ENCODE data around the gene TTBK2. TPM values are rescaled to one million over a fixed set of nuclear protein-coding genes. Genes with fewer than 3 reads are reported as not detected.

TTBK2 gene
- total RNA-seq, 1 donor from 2014 or later = 8.8 TPM

DNA sequence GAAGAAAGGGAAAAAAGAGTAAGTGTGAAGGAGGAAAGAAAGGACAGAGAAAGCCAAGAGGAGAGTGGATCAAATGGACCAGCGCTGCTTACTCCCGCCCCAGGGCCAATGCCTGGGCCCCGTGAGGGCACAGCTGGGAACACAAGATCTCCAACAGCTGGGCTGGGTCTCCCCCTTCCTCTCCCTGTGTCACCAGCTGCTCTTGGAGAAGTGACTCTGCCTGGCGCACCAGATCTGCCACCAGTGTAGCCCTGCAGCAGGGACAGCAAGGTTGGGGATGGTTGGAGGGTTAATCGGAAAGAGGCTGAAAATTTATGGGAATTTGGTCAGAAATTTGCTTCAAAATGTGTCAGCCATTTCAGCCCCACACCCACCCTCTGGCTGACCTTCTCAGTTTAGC lies 192.0 kb downstream of the TTBK2 start:
- no peak for TF ChIP-seq POLR2A (IDR thresholded peaks at IDR 0.05)
- no peak for TF ChIP-seq POLR2AphosphoS5 (IDR thresholded peaks at IDR 0.05; ENCODE audit: insufficient read depth in 1 of 2, low read depth in 1 of 2)
- TF ChIP-seq, protein P1, sequence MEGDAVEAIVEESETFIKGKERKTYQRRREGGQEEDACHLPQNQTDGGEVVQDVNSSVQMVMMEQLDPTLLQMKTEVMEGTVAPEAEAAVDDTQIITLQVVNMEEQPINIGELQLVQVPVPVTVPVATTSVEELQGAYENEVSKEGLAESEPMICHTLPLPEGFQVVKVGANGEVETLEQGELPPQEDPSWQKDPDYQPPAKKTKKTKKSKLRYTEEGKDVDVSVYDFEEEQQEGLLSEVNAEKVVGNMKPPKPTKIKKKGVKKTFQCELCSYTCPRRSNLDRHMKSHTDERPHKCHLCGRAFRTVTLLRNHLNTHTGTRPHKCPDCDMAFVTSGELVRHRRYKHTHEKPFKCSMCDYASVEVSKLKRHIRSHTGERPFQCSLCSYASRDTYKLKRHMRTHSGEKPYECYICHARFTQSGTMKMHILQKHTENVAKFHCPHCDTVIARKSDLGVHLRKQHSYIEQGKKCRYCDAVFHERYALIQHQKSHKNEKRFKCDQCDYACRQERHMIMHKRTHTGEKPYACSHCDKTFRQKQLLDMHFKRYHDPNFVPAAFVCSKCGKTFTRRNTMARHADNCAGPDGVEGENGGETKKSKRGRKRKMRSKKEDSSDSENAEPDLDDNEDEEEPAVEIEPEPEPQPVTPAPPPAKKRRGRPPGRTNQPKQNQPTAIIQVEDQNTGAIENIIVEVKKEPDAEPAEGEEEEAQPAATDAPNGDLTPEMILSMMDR (IDR thresholded peaks at IDR 0.05) = no peak
- Histone ChIP-seq H3K27ac (no peak overlapping the region), H3K9me3 (no peaks in the 10 kb centered on the region), H3K4me1 (no peaks in the 10 kb centered on the region), H3K36me3 (peaks cover 0 to 87% of the 10 kb centered on the region in 2 donors), H3K4me3 (no peak overlapping the region), H3K27me3 (no peaks in the 10 kb centered on the region)
- intact Hi-C loops (cut with DNase I) = no loop called here
- no peak for DNase-seq (ENCODE audit: extremely low spot score in 2 of 2)

DNA sequence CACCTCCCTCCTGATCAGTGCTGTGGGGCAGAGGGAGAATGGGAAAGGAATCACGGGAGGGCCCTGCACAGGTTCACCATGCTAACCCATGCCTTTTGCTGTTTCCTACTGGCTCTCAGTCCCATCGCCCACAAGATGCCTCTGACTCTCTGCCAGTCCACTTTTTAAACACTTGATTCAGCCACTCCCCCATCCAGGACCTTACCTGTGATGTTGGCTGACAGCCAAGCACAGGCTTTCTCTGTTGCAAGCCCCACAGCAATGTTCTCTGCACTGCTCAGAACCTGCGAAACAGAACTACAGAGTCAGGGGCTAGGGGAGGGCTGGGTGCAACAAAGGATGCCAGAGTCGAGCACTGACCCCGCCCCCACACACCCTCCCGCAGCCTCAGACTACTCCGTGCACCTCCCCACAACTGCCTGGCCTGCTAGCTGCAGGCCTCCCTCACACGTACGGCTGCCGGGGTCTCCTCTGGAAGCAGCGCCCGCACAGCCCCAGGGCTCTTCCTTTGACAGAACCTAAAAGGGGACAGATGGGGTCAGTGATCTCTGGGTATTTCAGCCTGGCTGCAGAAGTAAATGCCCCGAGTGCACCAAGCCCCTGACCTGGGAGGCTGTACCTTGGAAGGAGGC lies 192.7 kb downstream of the TTBK2 start:
- TF ChIP-seq POLR2A (IDR thresholded peaks at IDR 0.05) (no peak), POLR2AphosphoS5 (IDR thresholded peaks at IDR 0.05; ENCODE audit: insufficient read depth in 1 of 2, low read depth in 1 of 2) (no peak)
- TF ChIP-seq, protein P1 (IDR thresholded peaks at IDR 0.05) = no peak

DNA sequence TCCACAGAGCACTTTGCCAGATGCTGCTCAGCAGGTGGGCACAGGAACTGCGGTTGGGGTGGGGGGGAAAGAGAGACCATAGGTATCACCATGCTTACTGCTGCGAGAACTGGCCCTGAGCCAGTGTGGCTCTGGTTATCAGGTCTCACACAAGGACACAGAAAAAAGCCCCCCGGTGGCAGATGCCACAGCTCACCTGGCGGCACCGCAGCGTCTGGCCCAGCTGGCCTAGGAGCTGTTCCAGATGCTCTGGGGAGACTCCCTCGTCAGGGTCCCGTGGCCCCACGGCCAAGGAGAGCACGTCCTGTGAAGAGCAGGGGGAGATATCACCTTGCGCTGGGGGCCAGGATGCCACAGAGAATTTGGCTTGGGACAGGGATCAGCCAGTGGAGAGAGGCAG lies 194.5 kb downstream of the TTBK2 start:
- no peak overlapping the region for H3K4me3 ChIP-seq
- no peak overlapping the region for H3K27ac ChIP-seq
- H3K27me3 ChIP-seq = no peaks in the 10 kb centered on the region
- intact Hi-C loops (cut with DNase I) = no loop called here
- DNase-seq (ENCODE audit: extremely low spot score in 2 of 2) = no peak
- TF ChIP-seq POLR2AphosphoS5 (IDR thresholded peaks at IDR 0.05; ENCODE audit: insufficient read depth in 1 of 2, low read depth in 1 of 2) (no peak), POLR2A (IDR thresholded peaks at IDR 0.05) (no peak)
- TF ChIP-seq, protein P1 (IDR thresholded peaks at IDR 0.05) = no peak
- no peaks in the 10 kb centered on the region for H3K9me3 ChIP-seq
- no peaks in the 10 kb centered on the region for H3K4me1 ChIP-seq
- H3K36me3 ChIP-seq = peaks cover 0 to 71% of the 10 kb centered on the region in 2 donors

More for the DNA sequence above, 192.7 kb downstream of the TTBK2 start:
- Histone ChIP-seq H3K27me3 (no peaks in the 10 kb centered on the region), H3K9me3 (no peaks in the 10 kb centered on the region), H3K4me1 (no peaks in the 10 kb centered on the region), H3K4me3 (no peak overlapping the region), H3K36me3 (peaks cover 0 to 87% of the 10 kb centered on the region in 2 donors), H3K27ac (no peak overlapping the region)
- no peak for DNase-seq (ENCODE audit: extremely low spot score in 2 of 2)
- intact Hi-C loops (cut with DNase I) = no loop called here

DNA sequence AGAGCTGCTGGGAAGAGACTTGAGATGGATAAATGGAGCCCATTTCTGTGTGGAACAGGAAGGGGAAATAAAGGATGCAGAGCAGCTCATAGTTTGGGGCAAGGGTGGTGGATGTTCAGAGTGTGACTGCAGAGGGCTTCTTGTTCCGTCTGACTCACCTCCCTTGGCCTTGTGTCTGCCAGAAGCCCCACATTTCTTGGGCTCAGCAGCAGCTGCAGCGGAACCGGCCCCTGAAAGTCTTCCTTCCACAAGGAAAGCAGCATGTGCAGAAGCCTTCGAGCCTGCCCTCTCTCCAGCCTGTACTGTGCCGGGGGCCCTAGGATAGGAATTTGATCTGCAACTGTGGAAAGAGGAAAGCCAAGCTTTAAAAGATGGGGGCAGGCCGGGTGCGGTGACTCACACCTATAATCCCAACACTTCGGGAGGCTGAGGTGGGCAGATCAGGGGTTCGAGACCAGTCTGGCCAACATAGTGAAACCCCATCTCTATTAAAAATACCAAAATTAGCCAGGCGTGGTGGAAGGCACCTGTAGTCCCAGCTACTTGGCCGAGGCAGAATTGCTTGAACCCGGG lies 195.2 kb downstream of the TTBK2 start:
- Histone ChIP-seq H3K4me1 (no peaks in the 10 kb centered on the region), H3K27me3 (no peaks in the 10 kb centered on the region), H3K27ac (no peak overlapping the region), H3K36me3 (peaks cover 0 to 71% of the 10 kb centered on the region in 2 donors), H3K9me3 (no peaks in the 10 kb centered on the region), H3K4me3 (no peak overlapping the region)
- intact Hi-C loops (cut with DNase I) = no loop called here
- DNase-seq (ENCODE audit: extremely low spot score in 2 of 2) = no peak
- TF ChIP-seq, protein P1 (IDR thresholded peaks at IDR 0.05) = no peak
- TF ChIP-seq POLR2A (IDR thresholded peaks at IDR 0.05) = no peak
- TF ChIP-seq POLR2AphosphoS5 (IDR thresholded peaks at IDR 0.05; ENCODE audit: insufficient read depth in 1 of 2, low read depth in 1 of 2) = no peak

DNA sequence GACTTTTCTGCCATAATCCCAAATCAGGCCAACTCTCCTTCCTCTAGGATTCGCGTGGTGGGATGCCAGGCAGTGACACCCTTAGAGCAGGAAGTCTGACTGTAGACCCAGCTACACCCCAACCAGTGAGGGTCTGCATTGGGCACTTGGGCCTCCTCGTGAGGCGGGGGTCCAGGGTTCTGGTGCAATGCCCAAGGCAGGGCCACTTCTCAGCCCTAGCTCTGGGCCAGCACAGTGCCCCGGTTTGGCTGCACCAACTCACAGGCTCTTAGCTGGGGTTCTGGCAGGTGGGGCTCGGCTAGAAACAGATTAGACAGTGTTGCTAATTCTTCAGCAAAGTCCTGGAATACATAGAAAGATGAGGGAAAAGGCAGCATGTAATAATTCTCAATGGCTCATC lies 196.3 kb downstream of the TTBK2 start:
- no peaks in the 10 kb centered on the region for H3K27me3 ChIP-seq

More for the DNA sequence above, 196.3 kb downstream of the TTBK2 start:
- no peak overlapping the region for H3K27ac ChIP-seq
- intact Hi-C loops (cut with DNase I) = no loop called here
- DNase-seq (ENCODE audit: extremely low spot score in 2 of 2) = no peak
- no peaks in the 10 kb centered on the region for H3K4me1 ChIP-seq
- TF ChIP-seq POLR2AphosphoS5 (IDR thresholded peaks at IDR 0.05; ENCODE audit: insufficient read depth in 1 of 2, low read depth in 1 of 2) (no peak), POLR2A (IDR thresholded peaks at IDR 0.05) (no peak)
- TF ChIP-seq, protein P1 (IDR thresholded peaks at IDR 0.05) = no peak
- H3K36me3 ChIP-seq = peaks cover 0 to 71% of the 10 kb centered on the region in 2 donors
- H3K4me3 ChIP-seq = no peak overlapping the region
- H3K9me3 ChIP-seq = no peaks in the 10 kb centered on the region
